HG03045 (cell line): Measurements from ENCODE around the gene EPHB2.

Source experiments
- ATAC-seq: cut with Tn5 transposase; IDR thresholded peaks from one replicate; pipeline ENCODE4 v1.9.1; 2021; ENCODE audit warnings: mild to moderate bottlenecking, moderate library complexity; ENCODE audit not compliant: unreplicated experiment

EPHB2 gene

GRCh38 chr1:22815421-22816066 is 104.9 kb downstream of the EPHB2 start:
- ATAC-seq = no peak

- no peak for ATAC-seq
Observed at GRCh38 chr1:22816067-22816775, 105.6 kb downstream of the EPHB2 start.

GRCh38 chr1:22816803-22817202 is 106.2 kb downstream of the EPHB2 start:
- no peak for ATAC-seq

- ATAC-seq = no peak
Observed at GRCh38 chr1:22817462-22817861, 106.8 kb downstream of the EPHB2 start.

GRCh38 chr1:22818061-22818770 is 107.6 kb downstream of the EPHB2 start:
- ATAC-seq = no peak

- no peak for ATAC-seq
Observed at GRCh38 chr1:22819361-22819760, 108.7 kb downstream of the EPHB2 start.

- no peak for ATAC-seq
Observed at GRCh38 chr1:22821027-22821426, 110.4 kb downstream of the EPHB2 start.

GRCh38 chr1:22822371-22822770 is 111.7 kb downstream of the EPHB2 start:
- no peak for ATAC-seq

- ATAC-seq = no peak
Observed at GRCh38 chr1:22824466-22824865, 113.8 kb downstream of the EPHB2 start.

- ATAC-seq = no peak
Observed at GRCh38 chr1:22824975-22825374, 114.3 kb downstream of the EPHB2 start.

GRCh38 chr1:22825486-22826189 is 115.0 kb downstream of the EPHB2 start:
- ATAC-seq = no peak

- no peak for ATAC-seq
Observed at GRCh38 chr1:22826604-22827580, 116.3 kb downstream of the EPHB2 start.

- ATAC-seq = no peak
Observed at GRCh38 chr1:22827666-22828483, 117.2 kb downstream of the EPHB2 start.

GRCh38 chr1:22828484-22829308 is 118.1 kb downstream of the EPHB2 start:
- no peak for ATAC-seq

GRCh38 chr1:22829309-22829989 is 118.8 kb downstream of the EPHB2 start:
- no peak for ATAC-seq

GRCh38 chr1:22830041-22830566 is 119.5 kb downstream of the EPHB2 start:
- ATAC-seq = no peak

GRCh38 chr1:22830757-22831340 is 120.2 kb downstream of the EPHB2 start:
- no peak for ATAC-seq
